ENCODE measurements around the gene NFS1.

- TF ChIP-seq CTCF (IDR thresholded peaks at IDR 0.05): no peak
- no peak for TF ChIP-seq POLR2A (IDR thresholded peaks at IDR 0.05)
- no peak for TF ChIP-seq POLR2AphosphoS5 (IDR thresholded peaks at IDR 0.05)
These were observed 22.1 kb upstream of the NFS1 start for GRCh38 chr20:35721219-35721618.
